Epithelial cell of prostate (primary cell): ENCODE measurements around the gene P4HA2.

ENCODE experiments used
- DNase-seq: peaks from one replicate; pipeline ENCODE4 v3.0.0-alpha.2; 2011; ENCODE audit warnings: low read depth, low spot score
- H3K27ac ChIP-seq: fragments of 450-650 bp; 2 replicates; pipeline ENCODE4 v1.5.1; 2017; ENCODE audit warnings: mild to moderate bottlenecking

The P4HA2 gene

GRCh38 chr5:132227485-132228240 lies at the start of gene P4HA2:
Gene P4HA2, minus strand, starts transcription at chr5:132227853. Its CDS starts 9,227 bp downstream, at chr5:132218626.
- H3K27ac ChIP-seq, result peak within 1 kb of the TSS; percentile 68
- DNase-seq, result no peak

DNA sequence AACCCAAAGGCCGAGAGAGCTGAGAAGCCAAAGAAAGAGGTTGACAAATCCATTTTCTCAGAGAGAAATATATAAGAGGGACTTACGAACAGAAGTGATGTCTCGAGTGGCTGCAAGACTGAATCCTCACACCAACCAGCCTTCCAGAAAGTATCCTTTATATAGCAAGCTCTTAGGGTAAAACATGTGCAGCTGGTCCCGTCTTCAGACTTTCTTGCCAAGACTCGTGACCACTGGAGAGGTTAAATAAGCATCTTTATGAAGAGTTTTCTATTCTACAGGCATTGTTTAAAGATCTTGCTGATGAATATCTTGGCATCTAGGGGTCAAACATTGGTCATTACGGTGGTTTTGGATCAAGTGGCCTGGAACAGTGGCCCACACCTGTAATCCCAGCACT lies 49.6 kb upstream of the P4HA2 start:
- no peak for DNase-seq
- H3K27ac ChIP-seq, result no peak overlapping the region

GRCh38 chr5:132275367-132276220 lies 47.9 kb upstream of the P4HA2 start:
- DNase-seq, result no peak
- no peak overlapping the region for H3K27ac ChIP-seq

DNA sequence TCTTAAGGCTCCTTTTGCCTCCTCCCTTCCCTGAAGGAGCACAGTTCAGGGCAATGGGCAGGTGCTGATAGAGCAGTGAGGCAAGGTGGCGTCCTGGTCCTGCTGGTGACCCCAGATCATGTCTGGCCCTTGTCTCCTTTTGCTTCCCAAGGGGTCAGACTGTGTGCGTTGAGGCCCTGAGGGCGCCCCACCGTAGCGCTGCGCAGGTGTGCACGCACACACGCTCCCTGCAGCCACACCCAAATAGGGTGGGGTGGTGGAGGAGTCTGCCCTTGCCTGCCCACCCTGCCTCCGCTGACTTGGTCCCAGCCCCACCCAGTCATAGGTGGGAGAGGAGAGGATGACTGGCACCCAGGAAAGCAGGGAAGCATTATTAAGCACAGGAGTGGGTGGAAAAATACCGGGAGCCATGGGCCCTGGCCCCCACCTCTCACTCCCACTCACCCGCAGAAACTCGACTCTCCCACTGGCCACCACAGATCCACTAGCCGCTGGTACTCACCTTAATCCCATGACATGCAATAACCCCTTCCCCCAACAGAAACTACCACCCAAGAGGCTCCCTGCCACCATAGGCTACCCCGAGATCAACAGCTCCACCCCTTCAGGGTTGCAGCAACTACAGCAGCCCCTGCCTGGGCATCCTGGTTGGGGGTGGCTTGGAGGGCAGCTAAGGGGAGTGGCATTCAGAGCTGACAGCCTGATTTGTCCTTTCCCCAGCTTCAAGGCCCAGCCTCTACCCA lies 46.6 kb upstream of the P4HA2 start:
- no peak for DNase-seq
- no peak overlapping the region for H3K27ac ChIP-seq

DNA sequence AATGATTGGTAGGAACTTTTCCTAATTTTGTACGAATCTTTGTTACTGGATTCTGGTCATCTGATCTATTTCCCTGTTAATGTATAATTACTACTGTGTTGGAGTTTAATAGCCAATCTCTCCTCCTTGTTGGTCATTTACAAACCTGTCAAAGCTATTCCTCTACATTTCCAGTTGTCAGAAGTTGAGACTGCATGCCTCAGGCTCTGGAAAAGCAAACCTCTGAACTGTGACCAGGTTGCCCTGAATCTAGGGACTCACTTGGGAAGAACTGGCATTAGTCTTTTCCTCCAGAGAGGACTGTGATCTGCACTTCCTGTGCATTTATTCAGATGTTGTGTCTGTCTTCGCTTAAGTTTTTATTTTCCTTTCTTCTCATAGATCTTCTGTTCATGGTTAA lies 46.0 kb upstream of the P4HA2 start:
- no peak overlapping the region for H3K27ac ChIP-seq
- DNase-seq, result no peak

- no peak overlapping the region for H3K27ac ChIP-seq
- no peak for DNase-seq
Observed at GRCh38 chr5:132272311-132273210, 44.9 kb upstream of the P4HA2 start.

GRCh38 chr5:132271251-132272246 lies 43.9 kb upstream of the P4HA2 start:
- DNase-seq, result no peak
- H3K27ac ChIP-seq, result no peak overlapping the region

- no peak for DNase-seq
Observed at GRCh38 chr5:132270706-132271105, 43.1 kb upstream of the P4HA2 start.

DNA sequence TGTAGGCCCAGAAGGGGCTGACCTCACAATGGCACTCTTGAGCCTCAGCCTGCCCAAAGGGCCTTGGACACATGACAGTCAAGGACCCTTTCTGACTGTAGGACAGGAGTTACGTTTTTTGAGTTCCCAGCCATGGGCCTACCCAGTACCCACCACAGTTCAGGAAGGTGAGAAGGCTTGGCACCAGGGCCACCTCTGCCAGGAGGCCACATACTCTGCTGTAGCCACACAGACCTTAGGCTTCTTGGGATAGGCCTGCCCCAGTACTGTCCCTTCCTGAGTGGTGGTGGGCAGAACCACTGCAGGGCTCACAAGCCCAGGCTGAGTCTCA lies 42.6 kb upstream of the P4HA2 start:
- H3K27ac ChIP-seq, result no peak overlapping the region
- DNase-seq, result no peak

More at GRCh38 chr5:132270706-132271105, 43.1 kb upstream of the P4HA2 start:
- no peak overlapping the region for H3K27ac ChIP-seq

DNA sequence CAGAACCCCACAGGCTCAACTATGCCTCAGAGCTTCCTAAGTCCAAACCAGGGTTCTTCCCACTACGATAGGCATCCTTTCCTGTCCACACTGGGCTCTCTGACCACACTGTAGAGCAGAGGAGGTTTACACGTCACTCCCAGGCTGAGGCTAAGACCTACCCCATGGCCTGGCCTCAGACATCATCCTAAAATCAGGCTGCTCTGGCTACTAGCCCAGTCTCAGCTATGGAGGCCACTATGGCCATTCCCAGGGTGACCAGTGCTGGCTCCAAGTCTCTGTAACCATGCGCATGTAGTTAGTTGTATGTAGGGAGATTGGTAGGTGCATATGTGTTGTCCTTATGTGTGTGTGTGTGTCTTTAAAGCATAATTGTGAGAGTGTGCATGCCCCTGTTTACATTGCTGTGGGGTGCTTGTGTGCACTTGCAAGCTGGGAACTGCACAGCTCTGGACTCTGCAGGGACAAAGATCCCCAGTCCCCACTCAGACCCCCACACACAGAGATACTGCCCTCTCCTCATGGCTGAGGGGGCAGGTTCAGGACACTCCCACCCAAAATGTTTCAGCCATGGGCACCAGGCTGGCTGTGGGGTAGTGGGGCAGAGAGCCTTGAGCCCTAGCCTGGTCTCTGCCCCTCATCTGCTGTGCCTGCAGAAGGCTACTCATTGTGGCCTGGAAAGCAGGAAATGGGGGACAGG lies 42.1 kb upstream of the P4HA2 start:
- H3K27ac ChIP-seq, result no peak overlapping the region
- no peak for DNase-seq

DNA sequence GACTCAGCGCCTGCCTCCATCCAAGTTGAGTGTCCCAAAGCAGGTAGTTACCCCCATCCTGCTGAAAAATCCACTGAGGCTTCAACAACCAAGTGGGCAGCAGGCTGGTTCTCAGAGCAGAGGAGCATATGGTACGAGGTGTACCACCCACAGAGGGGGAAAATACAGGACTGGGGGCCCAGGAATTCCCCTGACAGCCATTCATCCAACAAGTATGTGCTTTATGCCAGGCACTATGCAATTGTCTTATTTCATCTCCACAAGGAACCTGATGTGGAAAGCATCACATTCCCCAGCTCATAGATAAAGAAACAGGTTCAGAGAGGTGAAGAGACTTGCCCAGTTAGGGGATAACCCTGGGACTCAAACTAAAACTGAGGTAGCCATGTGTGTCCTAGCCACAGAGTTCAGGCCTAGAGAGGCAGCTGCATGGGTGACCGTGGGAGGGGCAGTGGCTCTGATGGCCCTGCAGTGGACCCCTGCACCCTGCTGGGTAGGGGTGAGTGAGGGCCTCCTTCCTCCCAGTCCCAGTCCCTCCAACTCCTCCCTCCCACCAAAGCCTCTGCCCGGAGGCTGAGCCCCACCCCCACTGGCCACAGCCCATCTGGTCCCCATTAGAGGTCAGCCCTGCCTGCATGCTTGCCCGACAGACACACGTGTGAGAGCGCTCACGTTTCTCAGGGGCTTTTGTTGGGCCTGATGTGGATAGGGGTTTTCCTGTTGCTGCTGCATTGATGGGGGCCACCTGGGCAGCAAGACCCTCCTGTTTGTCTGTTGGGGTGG lies 41.3 kb upstream of the P4HA2 start:
- no peak overlapping the region for H3K27ac ChIP-seq
- DNase-seq, result no peak

DNA sequence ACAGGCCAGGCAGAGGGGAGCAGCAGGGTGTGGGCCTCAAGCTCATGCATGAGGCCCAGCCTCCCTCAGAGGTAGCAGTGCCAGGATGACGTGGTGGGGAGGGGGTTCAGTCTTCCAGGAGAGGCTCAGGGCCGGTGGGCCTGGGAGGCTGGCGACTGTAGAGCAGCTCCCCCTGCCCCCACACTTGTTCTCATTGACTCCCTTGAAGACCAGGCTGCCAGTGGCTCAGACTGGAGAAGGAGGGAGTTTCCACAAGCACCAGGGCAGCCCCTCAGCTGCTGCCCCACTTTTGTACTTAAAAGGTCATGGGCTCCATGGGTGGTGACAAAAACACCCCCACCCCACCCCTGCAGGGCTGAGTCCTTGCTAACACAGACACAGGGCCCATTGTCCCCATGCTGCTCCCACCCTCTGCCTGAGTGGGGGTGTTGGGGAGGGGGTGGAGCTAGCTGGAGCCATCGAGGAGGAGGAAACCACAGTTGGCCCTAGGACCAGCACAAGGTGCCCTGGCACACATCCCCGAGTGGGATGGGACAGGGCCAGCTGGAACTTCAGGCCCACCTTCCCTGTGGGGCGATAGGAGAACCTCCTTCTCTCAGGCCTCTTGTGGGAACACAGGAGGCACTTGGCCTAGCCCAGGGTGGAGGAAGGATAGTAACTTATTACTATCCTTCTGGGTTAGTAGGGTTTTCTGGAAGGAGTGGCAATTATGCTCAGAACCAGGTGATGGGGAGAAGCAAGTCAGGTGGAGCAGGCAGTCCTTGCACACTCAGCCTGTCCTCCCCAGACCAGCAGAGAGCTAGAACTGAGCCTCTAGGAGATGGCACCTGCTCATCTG lies 40.5 kb upstream of the P4HA2 start:
- H3K27ac ChIP-seq, result no peak overlapping the region
- no peak for DNase-seq

GRCh38 chr5:132267166-132267739 lies 39.6 kb upstream of the P4HA2 start:
- H3K27ac ChIP-seq, result no peak overlapping the region

DNA sequence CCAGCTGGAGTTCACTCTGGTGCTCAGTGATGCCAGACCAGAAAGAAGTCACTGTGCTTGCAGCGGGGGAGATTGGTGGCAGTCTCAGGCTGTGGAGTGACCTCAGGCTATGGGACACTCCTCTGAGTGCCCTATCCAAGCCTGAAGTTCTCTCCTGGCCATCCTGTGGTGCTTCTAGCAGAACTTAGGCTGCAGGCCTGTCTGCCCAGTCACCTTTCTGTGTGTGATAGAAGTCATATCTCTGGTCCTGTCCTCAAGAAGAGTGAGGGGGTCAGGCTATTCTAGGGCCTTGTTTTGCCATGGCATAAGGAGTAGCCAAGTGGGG lies 39.1 kb upstream of the P4HA2 start:
- DNase-seq, result no peak
- H3K27ac ChIP-seq, result no peak overlapping the region

More at GRCh38 chr5:132267166-132267739, 39.6 kb upstream of the P4HA2 start:
- DNase-seq, result no peak

DNA sequence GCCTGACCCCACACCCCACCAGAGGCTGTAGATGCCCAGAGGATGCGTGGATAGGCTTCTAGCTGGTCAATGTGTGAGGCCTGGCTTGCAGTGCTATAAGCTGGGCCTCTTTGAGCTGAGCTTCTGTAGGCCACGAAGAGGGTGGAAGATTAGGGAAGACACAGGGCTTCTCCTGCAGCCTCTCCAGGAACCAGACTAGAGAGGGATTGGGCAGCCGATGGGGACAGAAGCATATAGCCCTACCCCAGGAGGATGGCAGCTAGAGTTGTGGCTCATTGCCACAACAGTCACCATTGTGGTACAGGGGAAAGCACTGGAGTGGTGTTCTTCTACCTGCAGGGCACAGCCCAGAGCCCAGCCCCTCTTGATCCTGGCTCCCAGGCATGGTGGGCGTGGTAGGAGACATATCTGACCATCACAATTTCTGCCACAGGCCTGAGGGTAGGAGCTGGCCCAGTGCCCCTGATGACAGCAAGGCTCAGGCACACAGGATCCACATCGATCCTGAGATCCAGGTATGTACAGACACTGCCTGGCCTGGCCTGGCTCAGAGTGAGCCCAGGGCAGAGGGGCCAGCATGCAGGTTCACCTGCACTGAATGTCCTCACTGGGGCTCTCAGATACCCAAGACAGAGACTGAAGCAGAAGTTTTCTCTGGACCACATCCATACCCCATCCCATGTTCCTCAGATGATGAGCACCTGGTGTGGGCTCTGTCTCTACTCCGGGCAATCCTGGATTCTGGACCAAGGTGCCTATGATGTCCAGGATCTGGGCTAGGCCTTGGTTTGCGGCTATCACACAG lies 38.6 kb upstream of the P4HA2 start:
- no peak for DNase-seq
- H3K27ac ChIP-seq, result peak overlapping the region; percentile 48
